RWPE2 (cell line): Measurements from ENCODE around the gene CERT1.
"Not testable (repeated sequence)": the region's sequence is repeated elsewhere in the genome, so short reads cannot be mapped to it uniquely, and the experiment has no call there.

Experiments used
- ATAC-seq: fragments of 200-7000 bp; cut with Tn5 transposase; 3 replicates; pipeline ENCODE4 v1.9.1; 2021; ENCODE audit warnings: low read depth
- DNase-seq: peaks from one replicate; pipeline ENCODE4 v3.0.0-alpha.2; 2020; ENCODE audit warnings: low spot score
- H3K27ac ChIP-seq: fragments of 450-650 bp; 2 replicates; pipeline ENCODE4 v1.5.1; 2017; ENCODE audit warnings: mild to moderate bottlenecking; ENCODE audit not compliant: poor library complexity, severe bottlenecking
- H3K27me3 ChIP-seq: fragments of 250-450 bp; sonication (Bioruptor Pico); 2 replicates; pipeline ENCODE4 v1.5.1; 2021; ENCODE audit warnings: mild to moderate bottlenecking, moderate library complexity; ENCODE audit not compliant: insufficient read depth, poor library complexity, severe bottlenecking
- H3K36me3 ChIP-seq: fragments of 250-450 bp; sonication (Bioruptor Pico); 2 replicates; pipeline ENCODE4 v1.5.1; 2020; ENCODE audit warnings: low read depth, mild to moderate bottlenecking, moderate library complexity
- H3K4me1 ChIP-seq: fragments of 250-450 bp; sonication (Bioruptor Pico); 2 replicates; pipeline ENCODE4 v1.5.1; 2021; ENCODE audit warnings: mild to moderate bottlenecking, moderate library complexity; ENCODE audit not compliant: insufficient read depth, poor library complexity, severe bottlenecking
- H3K4me3 ChIP-seq: fragments of 250-450 bp; sonication (Bioruptor Pico); 2 replicates; pipeline ENCODE4 v1.5.1; 2021; ENCODE audit warnings: mild to moderate bottlenecking, moderate library complexity; ENCODE audit not compliant: severe bottlenecking
- H3K9me3 ChIP-seq: fragments of 250-450 bp; sonication (Bioruptor Pico); 2 replicates; pipeline ENCODE4 v1.5.1; 2021; ENCODE audit warnings: mild to moderate bottlenecking, moderate library complexity; ENCODE audit not compliant: severe bottlenecking
- CTCF ChIP-seq: fragments of 450-650 bp; IDR thresholded peaks from one replicate; pipeline ENCODE4 v1.5.1; 2017; ENCODE audit warnings: mild to moderate bottlenecking, moderate library complexity; ENCODE audit not compliant: poor library complexity, severe bottlenecking

CERT1 gene

GRCh38 chr5:75545131-75545530, 33.7 kb upstream of the CERT1 start:
- Histone ChIP-seq H3K27ac (no peak overlapping the region), H3K36me3 (peaks cover 21% of the 10 kb centered on the region), H3K4me3 (no peak overlapping the region), H3K9me3 (no peaks in the 10 kb centered on the region), H3K27me3 (no peaks in the 10 kb centered on the region), H3K4me1 (no peaks in the 10 kb centered on the region)
- DNase-seq (no peak), ATAC-seq (no peak)
- TF ChIP-seq CTCF, result no peak

- no peak overlapping the region for H3K27ac ChIP-seq
- DNase-seq (no peak), ATAC-seq (no peak)
- no peak for TF ChIP-seq CTCF
- H3K27me3 ChIP-seq, result no peaks in the 10 kb centered on the region
- H3K4me1 ChIP-seq, result no peaks in the 10 kb centered on the region
- H3K36me3 ChIP-seq, result peaks cover 14% of the 10 kb centered on the region; the same call in 1 of the 2 replicates
- no peak overlapping the region for H3K4me3 ChIP-seq
- H3K9me3 ChIP-seq, result no peaks in the 10 kb centered on the region
Observed at GRCh38 chr5:75538211-75538610, 26.8 kb upstream of the CERT1 start.

GRCh38 chr5:75536694-75537360, 25.4 kb upstream of the CERT1 start:
- Histone ChIP-seq H3K27ac (no peak overlapping the region), H3K4me1 (no peaks in the 10 kb centered on the region), H3K9me3 (no peaks in the 10 kb centered on the region), H3K27me3 (no peaks in the 10 kb centered on the region), H3K36me3 (peaks cover 14% of the 10 kb centered on the region; the same call in 1 of the 2 replicates), H3K4me3 (no peak overlapping the region)
- ATAC-seq (no peak), DNase-seq (no peak)
- no peak for TF ChIP-seq CTCF

- Histone ChIP-seq H3K27ac (no peak overlapping the region), H3K36me3 (peaks cover 14% of the 10 kb centered on the region; the same call in 1 of the 2 replicates), H3K4me1 (no peaks in the 10 kb centered on the region), H3K4me3 (no peak overlapping the region), H3K27me3 (no peaks in the 10 kb centered on the region), H3K9me3 (no peaks in the 10 kb centered on the region)
- ATAC-seq (no peak), DNase-seq (no peak)
- TF ChIP-seq CTCF, result no peak
Observed at GRCh38 chr5:75536147-75536546, 24.7 kb upstream of the CERT1 start.

GRCh38 chr5:75534734-75535133, 23.3 kb upstream of the CERT1 start:
- no peak for ATAC-seq
- no peak overlapping the region for H3K27ac ChIP-seq
- no peaks in the 10 kb centered on the region for H3K27me3 ChIP-seq
- peaks cover 10% of the 10 kb centered on the region; the same call in 1 of the 2 replicates for H3K36me3 ChIP-seq
- H3K4me1 ChIP-seq, result no peaks in the 10 kb centered on the region
- no peak overlapping the region for H3K4me3 ChIP-seq
- TF ChIP-seq CTCF, result no peak
- no peaks in the 10 kb centered on the region for H3K9me3 ChIP-seq
- DNase-seq, result no peak

- peak overlapping the region; percentile 20 for H3K27ac ChIP-seq
- not testable (repeated sequence) for H3K9me3 ChIP-seq, H3K4me1 ChIP-seq, H3K36me3 ChIP-seq, DNase-seq, H3K4me3 ChIP-seq, H3K27me3 ChIP-seq
- peak; percentile 53; the same call in 1 of the 3 replicates for ATAC-seq
Observed at GRCh38 chr5:75533716-75534115, 22.3 kb upstream of the CERT1 start.
